GM21423 (cell line): ENCODE measurements around the gene ACSF3.

Source experiments
- ATAC-seq: cut with Tn5 transposase; IDR thresholded peaks from one replicate; pipeline ENCODE4 v1.9.1; 2021; ENCODE audit warnings: mild to moderate bottlenecking, moderate library complexity; ENCODE audit not compliant: unreplicated experiment

Gene ACSF3

DNA sequence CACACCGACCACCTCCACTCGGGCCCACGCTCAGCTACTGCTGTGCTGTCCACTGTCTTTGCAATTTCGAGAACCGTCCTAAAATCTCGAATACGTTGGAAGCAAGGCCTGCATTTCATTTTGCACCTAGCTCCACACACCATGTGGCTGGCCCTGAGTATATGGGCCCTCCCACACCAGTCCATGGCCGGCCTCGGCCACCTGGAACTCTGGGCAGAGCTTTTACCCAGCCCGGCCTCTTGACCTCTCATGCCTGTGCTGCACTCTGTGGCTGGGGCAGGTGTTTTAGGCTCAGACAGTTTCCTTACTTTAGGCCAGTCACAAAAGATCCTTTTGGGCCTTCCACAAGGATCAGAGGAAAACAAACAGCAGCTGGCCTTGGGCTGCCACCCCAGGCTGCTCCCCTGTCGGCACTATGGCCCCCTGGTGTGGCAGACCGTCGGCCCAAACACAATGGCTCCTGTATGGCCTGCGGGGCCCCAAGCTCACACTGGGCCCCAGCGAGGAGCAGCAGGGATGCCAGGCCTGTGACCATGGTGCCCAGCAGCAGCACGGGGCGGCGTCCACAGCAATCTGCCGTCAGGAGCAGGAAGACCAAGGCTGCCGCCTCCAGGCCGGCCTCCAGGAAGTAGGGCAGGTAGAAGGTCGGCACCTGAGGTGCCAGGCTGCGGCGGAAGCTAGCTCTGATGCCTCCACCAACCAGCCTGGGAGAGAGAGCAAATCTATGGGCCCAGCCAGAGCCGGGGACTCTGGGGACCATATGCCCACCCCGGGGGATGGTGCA, 104.2 kb downstream of the ACSF3 start:
- ATAC-seq: no peak

DNA sequence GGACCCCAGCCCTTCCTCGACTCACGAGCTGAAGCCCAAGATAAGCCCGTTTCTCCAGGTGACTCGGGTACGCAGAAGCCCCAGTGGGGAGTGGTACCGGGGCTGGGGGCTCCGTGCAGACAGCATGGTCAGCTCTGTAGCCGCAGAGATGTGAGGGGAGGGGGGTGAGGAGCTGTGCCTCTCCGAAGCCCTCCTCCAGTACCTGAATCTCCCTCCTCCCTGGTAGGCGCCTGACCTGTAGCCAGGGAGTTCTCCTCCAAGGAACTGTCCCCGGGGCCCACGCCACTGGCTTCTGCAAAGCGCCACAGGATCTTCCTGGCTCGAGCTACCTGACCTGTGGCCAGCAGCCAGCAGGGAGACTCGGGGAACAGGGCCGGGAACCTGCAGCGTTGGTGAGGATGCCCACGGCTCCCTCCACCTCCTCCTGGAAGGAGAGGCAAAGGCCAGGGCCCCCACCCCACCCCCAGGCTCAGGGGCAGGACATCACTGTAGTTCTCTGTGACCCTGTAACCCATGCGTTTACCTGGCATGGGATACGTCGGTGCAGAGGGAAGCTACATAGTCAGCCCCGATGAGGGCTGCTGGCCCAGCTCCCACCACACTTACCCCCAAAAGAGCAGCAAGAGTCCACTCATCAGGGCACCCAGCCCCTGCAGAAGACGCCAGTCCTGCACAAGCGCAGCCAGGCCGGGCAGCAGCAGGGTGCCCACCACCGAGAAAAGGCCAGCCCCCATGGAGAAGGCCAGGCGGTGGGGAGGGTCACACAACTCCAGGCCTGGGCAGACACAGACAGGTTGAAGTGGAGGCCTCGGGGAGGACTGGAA, 105.0 kb downstream of the ACSF3 start:
- ATAC-seq: no peak

- no peak for ATAC-seq
These were observed 105.8 kb downstream of the ACSF3 start for GRCh38 chr16:89199241-89200123.

DNA sequence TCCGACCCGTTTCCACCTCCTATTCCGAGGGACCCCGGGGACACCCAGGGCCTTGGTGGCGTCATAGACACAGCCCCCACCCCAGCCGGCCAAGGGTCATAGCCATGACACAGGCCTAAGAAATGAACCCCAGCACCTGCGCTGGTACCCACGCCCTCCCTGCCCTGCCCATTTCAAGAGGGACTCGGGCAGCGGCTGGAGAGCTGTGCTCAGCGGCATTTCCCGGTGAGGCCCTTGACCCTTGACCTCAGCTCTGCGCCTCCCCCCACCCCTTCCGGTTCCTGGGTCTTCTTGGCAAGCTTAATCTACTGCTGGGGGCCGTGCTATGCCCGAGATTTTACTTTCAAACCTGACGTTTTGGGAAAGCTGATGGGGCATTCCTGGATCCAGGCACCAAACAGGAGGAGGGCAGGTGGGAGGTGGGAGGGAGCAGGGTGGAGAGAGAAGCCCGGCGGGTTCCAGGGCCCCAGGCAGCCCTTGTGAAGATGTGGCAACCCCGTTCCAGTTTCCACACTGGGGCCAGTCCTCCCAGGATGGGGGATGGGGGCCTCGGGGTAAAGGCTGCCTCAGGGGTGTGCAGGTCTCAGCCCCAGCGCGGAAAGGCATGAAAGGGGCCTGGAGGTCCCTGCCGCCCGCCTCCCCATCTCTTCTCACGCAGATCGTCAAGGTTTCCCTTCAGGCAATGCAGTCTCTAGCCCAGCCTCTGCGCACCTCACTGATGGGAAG, 106.6 kb downstream of the ACSF3 start, which contains the start of gene SLC22A31:
TSS of gene SLC22A31 (minus strand) at position 414 of the 726 bp plus-strand sequence. CDS start at position 378, 36 bp downstream.
- ATAC-seq: no peak

- no peak for ATAC-seq
These were observed 107.3 kb downstream of the ACSF3 start for GRCh38 chr16:89200850-89201411.

GRCh38 chr16:89201439-89202377, 108.1 kb downstream of the ACSF3 start:
- ATAC-seq: no peak

DNA sequence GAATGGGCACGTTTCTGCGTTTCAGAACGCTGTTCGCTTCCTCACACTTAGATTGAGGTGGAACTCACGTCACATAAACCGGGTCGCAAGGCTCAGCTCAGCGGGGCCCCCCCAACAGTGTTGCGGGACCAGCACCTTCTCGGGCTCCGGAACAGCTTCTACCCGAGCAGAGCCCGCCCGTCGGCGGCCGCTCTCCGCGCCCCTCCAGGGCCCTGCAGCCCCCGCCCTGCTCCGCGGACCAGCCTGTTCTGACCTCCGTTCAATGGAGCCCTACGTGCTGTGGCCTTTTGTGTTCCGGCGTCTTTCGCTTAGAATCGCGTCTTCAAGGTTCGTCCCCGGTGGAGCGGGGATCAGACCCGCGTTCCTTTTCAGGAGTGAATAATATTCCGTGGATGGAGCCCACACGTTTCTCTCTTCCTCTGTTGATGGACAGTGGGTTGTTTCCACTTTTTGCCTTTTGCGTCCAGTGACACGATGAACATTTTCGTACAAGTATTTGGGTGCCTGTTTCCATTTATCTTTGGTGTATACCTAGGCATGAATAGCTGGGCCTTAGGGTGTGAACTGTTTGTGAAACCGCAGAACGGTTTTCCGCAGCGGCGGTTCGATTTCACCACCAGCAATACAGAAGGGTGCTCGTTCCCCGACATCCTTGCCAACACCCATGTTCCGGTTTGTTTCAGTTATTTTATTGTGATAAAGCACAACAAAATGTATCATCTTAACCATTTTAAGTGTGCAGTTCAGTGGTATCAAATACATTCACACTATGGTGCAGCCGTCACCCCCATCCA, 109.0 kb downstream of the ACSF3 start:
- ATAC-seq: no peak
